ENCODE measurements around the gene AMBN.
A peak's percentile ranks its signal among the peaks of the same experiment; 100 is the strongest.
"Not testable (repeated sequence)": the region's sequence is repeated elsewhere in the genome, so short reads cannot be mapped to it uniquely, and the experiment has no call there.

AMBN gene

GRCh38 chr4:70613306-70614183 lies 21.5 kb downstream of the AMBN start:
- DNase-seq = no peak

GRCh38 chr4:70614184-70614555 lies 22.1 kb downstream of the AMBN start:
- no peak for DNase-seq

- no peak for DNase-seq
Measured at GRCh38 chr4:70619288-70619687, 27.2 kb downstream of the AMBN start.

- no peak for DNase-seq
Measured at GRCh38 chr4:70619778-70620177, 27.7 kb downstream of the AMBN start.

GRCh38 chr4:70623323-70623722 lies 31.3 kb downstream of the AMBN start:
- no peak for DNase-seq

GRCh38 chr4:70624226-70624793 lies 32.3 kb downstream of the AMBN start:
- DNase-seq = no peak

GRCh38 chr4:70627620-70628019 lies 35.6 kb downstream of the AMBN start:
- DNase-seq = no peak

- DNase-seq = no peak
Measured at GRCh38 chr4:70628444-70628843, 36.4 kb downstream of the AMBN start, which contains the start of gene ENAM. Gene ENAM (plus strand): TSS chr4:70628744. CDS start chr4:70629501, 757 bp downstream.

- DNase-seq = no peak
Measured at GRCh38 chr4:70629469-70630090, 37.5 kb downstream of the AMBN start.

GRCh38 chr4:70630162-70630561 lies 38.1 kb downstream of the AMBN start:
- DNase-seq = no peak

GRCh38 chr4:70632028-70632427 lies 40.0 kb downstream of the AMBN start:
- DNase-seq = no peak

GRCh38 chr4:70634482-70634881 lies 42.4 kb downstream of the AMBN start:
- DNase-seq = no peak

- DNase-seq = no peak
Measured at GRCh38 chr4:70637239-70637913, 45.3 kb downstream of the AMBN start.

- no peak for DNase-seq
Measured at GRCh38 chr4:70640192-70640591, 48.1 kb downstream of the AMBN start.

- not testable (repeated sequence) for DNase-seq
Measured at GRCh38 chr4:70650741-70651140, 58.7 kb downstream of the AMBN start.

GRCh38 chr4:70651864-70652506 lies 59.9 kb downstream of the AMBN start:
- DNase-seq = peak; percentile 50

GRCh38 chr4:70654605-70655011 lies 62.6 kb downstream of the AMBN start:
- DNase-seq = no peak

All from CD4-positive, alpha-beta T cell treated with Interleukin-12 subunit alpha and Interleukin-12 subunit beta, for 1 hour (primary cell).